HG02852 (cell line): Measurements from ENCODE around the gene NEURL1B.

Source experiments
- ATAC-seq: cut with Tn5 transposase; IDR thresholded peaks from one replicate; pipeline ENCODE4 v1.9.1; 2021; ENCODE audit warnings: mild to moderate bottlenecking, moderate library complexity; ENCODE audit not compliant: unreplicated experiment

NEURL1B gene

DNA sequence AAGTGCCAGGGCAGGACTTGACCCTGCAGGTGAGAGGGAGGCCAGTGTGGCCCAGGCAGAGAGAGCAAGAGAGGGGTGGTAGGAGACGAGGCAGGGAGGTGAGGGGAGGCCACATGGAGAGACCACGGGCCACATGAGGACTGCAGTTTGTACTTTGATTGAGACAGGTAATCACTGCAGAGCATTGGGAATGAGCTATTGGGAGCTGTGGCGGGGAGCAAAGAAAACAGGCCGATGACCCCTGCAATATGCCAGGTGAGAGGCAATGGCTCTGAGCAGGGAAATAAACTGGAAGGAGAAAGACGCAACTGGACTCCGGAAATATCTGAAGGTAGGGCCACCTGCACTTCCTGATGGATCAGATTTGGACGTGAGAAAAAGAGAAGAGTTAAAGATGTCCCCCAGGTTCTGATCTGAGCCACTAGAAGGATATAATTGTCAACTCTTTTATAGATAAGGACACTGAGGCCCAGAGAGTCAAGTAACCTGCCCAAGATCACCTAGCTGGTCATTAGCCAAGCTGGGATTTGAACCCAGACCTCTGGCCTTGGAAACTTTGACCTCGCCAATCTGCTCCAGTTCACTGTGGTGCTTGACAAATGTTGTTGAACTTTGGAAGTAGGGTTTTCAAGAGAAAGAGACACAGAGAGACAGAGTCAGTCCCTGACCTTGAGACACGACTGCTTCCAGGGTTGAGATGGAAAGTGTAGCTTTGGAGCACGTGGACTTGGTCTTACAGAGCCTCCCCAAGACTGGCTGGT is 87.6 kb downstream of the NEURL1B start:
- ATAC-seq = no peak

- ATAC-seq = no peak
These were observed 88.5 kb downstream of the NEURL1B start for GRCh38 chr5:172729588-172729987.

- no peak for ATAC-seq
These were observed 89.2 kb downstream of the NEURL1B start for GRCh38 chr5:172730222-172730621.

DNA sequence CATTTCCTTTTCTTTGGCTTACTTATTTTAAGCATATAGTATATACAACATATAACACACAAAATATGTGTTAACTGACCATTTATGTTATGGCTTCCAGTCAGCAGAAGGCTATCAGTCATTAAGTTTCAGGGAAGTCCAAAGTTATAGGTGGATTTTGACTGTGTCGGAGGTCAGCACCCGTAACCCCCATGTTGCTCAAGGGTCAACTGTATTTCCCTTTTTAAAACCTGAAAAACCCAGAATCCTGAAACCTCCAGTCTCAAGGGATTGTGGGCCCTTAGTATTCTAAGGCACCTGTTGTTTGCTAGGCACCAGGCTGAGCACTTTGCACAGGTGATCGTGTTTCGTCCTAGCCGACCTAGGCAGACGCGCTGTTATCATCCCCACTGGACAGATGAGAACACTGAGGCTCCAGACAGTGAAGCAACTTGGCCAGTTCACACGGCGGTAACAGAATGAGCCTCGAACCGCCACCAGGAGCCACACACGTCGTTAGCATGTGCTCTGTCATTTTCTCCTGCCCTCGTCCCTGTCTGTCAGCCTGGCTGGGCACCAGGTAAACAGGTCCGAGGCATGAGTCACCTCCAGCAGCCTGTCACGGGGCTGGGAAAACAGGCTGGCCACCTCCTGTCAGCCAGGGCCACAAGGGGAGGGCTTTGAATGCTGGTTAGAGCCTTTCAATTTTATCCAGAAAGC is 90.1 kb downstream of the NEURL1B start:
- no peak for ATAC-seq

DNA sequence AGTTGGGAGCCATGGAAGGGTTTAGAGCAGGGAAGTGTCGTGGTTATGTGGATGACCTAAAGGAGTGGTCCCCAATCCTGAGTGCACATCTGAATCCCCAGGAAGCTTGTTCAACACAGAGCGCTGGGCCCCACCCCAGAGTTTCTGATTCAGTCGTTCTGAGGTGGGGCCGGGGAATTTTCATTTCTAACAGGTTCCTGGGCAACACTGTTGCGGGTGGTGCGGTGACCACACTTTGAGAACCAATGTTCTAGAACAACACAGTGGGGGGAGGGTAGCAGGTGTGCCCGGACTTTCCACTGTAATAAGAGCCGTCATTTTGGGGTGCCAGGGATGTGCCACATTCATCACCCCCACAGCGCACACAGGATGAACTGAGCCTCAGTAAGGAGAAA is 90.6 kb downstream of the NEURL1B start:
- ATAC-seq = no peak

GRCh38 chr5:172732201-172732865 is 91.3 kb downstream of the NEURL1B start:
- ATAC-seq = no peak

- ATAC-seq = no peak
These were observed 92.3 kb downstream of the NEURL1B start for GRCh38 chr5:172733131-172733973.

GRCh38 chr5:172733974-172734346 is 92.9 kb downstream of the NEURL1B start:
- ATAC-seq = no peak

GRCh38 chr5:172735141-172735831 is 94.2 kb downstream of the NEURL1B start:
- no peak for ATAC-seq

GRCh38 chr5:172736508-172737135 is 95.6 kb downstream of the NEURL1B start:
- ATAC-seq = no peak

DNA sequence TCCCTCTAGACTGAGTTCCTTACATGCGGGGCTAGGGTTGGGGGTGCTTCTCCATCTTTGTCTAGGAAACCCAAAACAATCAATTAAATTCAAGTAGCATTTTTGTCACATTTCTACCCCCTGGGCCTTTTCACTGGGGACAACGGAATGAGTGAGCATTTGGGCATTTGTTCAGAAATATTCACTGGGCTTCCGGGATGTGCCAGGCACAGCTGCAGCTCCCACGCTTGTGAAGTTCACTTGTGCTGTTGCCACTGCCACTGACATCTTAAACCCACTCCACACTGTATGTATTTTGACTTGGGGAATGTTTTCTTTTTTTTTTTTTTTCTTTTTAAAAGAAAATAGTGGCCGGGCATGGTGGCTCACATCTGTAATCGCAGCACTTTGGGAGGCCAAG is 98.3 kb downstream of the NEURL1B start:
- ATAC-seq = no peak

- ATAC-seq = no peak
These were observed 99.6 kb downstream of the NEURL1B start for GRCh38 chr5:172740428-172741205.
